ENCODE measurements around the gene TEX19. TPM values are rescaled to one million over a fixed set of nuclear protein-coding genes. Genes with fewer than 3 reads are reported as not detected.

Gene TEX19
- total RNA-seq, 2 donors from 2014 or later = not detected

GRCh38 chr17:82361885-82362633 is 3.0 kb downstream of the TEX19 start:
- H3K27ac ChIP-seq = no peak overlapping the region
- no peak for ATAC-seq
- H3K27me3 ChIP-seq = no peaks in the 10 kb centered on the region
- TF ChIP-seq POLR2A (IDR thresholded peaks at IDR 0.05) = no peak
- no peak for TF ChIP-seq CTCF (IDR thresholded peaks at IDR 0.05)
- no peak for DNase-seq
- H3K9me3 ChIP-seq = no peaks in the 10 kb centered on the region
- no peak overlapping the region for H3K4me3 ChIP-seq
- 82 to 91% methylated on average over 6 of the region's 6 CpGs for WGBS, 2 donors
- intact Hi-C loops (cut with DNase I) = no loop called here
- H3K36me3 ChIP-seq (replicated peaks in 1 of 2; ENCODE audit: insufficient read depth in 1 of 2, low read depth in 2 of 2) = no peaks in the 10 kb centered on the region
- peaks cover 5% of the 10 kb centered on the region for H3K4me1 ChIP-seq

- Histone ChIP-seq H3K4me1 (peaks cover 5% of the 10 kb centered on the region), H3K4me3 (no peak overlapping the region), H3K27me3 (peaks cover 2 to 4% of the 10 kb centered on the region in 2 donors), H3K27ac (no peak overlapping the region), H3K36me3 (replicated peaks in 1 of 2; ENCODE audit: insufficient read depth in 1 of 2, low read depth in 2 of 2) (no peaks in the 10 kb centered on the region), H3K9me3 (no peaks in the 10 kb centered on the region)
- intact Hi-C loops (cut with DNase I) = no loop called here
- WGBS, 2 donors = 69 to 76% methylated on average over 5 to 6 of the region's 6 CpGs
- TF ChIP-seq POLR2A (IDR thresholded peaks at IDR 0.05) (no peak), CTCF (IDR thresholded peaks at IDR 0.05) (no peak)
- ATAC-seq = no peak
- no peak for DNase-seq
Observed at GRCh38 chr17:82365606-82366295, 6.7 kb downstream of the TEX19 start.

GRCh38 chr17:82366749-82367148 is 7.7 kb downstream of the TEX19 start:
- intact Hi-C loops (cut with DNase I) = no loop called here
- Histone ChIP-seq H3K27ac (no peak overlapping the region), H3K36me3 (replicated peaks in 1 of 2; ENCODE audit: insufficient read depth in 1 of 2, low read depth in 2 of 2) (no peaks in the 10 kb centered on the region), H3K4me3 (no peak overlapping the region), H3K9me3 (no peaks in the 10 kb centered on the region), H3K4me1 (peaks cover 15% of the 10 kb centered on the region), H3K27me3 (peaks cover 10 to 13% of the 10 kb centered on the region in 2 donors)
- no peak for DNase-seq
- no peak for TF ChIP-seq CTCF (IDR thresholded peaks at IDR 0.05)
- no peak for TF ChIP-seq POLR2A (IDR thresholded peaks at IDR 0.05)
- no peak for ATAC-seq
- WGBS, 2 donors = 82 to 85% methylated on average over 7 of the region's 7 CpGs

GRCh38 chr17:82367724-82368524 is 8.9 kb downstream of the TEX19 start:
- ATAC-seq (no peak), DNase-seq (no peak)
- no peak for TF ChIP-seq CTCF (IDR thresholded peaks at IDR 0.05)
- no peak for TF ChIP-seq POLR2A (IDR thresholded peaks at IDR 0.05)
- H3K4me3 ChIP-seq = no peak overlapping the region
- peaks cover 12 to 13% of the 10 kb centered on the region in 2 donors for H3K27me3 ChIP-seq
- intact Hi-C loops (cut with DNase I) = no loop called here
- H3K27ac ChIP-seq = no peak overlapping the region
- peaks cover 26% of the 10 kb centered on the region for H3K4me1 ChIP-seq
- WGBS, 2 donors = 88 to 89% methylated on average over 14 of the region's 14 CpGs
- H3K36me3 ChIP-seq (replicated peaks in 1 of 2; ENCODE audit: insufficient read depth in 1 of 2, low read depth in 2 of 2) = no peaks in the 10 kb centered on the region
- no peaks in the 10 kb centered on the region for H3K9me3 ChIP-seq
